OCI-LY1 (cell line): ENCODE results near the gene DNAJC6.

Experiments
- H2AFZ ChIP-seq: fragments of 200-600 bp; sonication (generic), shearing (Covaris generic); 2 replicates; pipeline ENCODE4 v1.6.0; 2014; ENCODE audit warnings: antibody characterized with exemption, mild to moderate bottlenecking, low read length
- H3F3A ChIP-seq: fragments of 200-600 bp; sonication (generic), shearing (Covaris generic); 2 replicates; pipeline ENCODE4 v1.6.0; 2014; ENCODE audit warnings: mild to moderate bottlenecking, antibody characterized with exemption, low read length, moderate library complexity; ENCODE audit not compliant: insufficient read depth
- H3K27ac ChIP-seq: fragments of 200-600 bp; sonication (generic); 2 replicates; pipeline ENCODE4 v1.5.1; 2014; ENCODE audit warnings: low read length, mixed run types, mild to moderate bottlenecking, low read depth; ENCODE audit not compliant: poor library complexity, severe bottlenecking
- H3K27me3 ChIP-seq: fragments of 200-600 bp; sonication (generic); 2 replicates; pipeline ENCODE4 v1.6.0; 2014; ENCODE audit warnings: antibody characterized with exemption, mild to moderate bottlenecking, low read length, moderate library complexity; ENCODE audit not compliant: insufficient read depth
- H3K36me3 ChIP-seq: fragments of 200-600 bp; sonication (generic); 2 replicates; pipeline ENCODE4 v1.6.1; 2014; ENCODE audit warnings: mild to moderate bottlenecking, antibody characterized with exemption, low read length, moderate library complexity, mixed read lengths; ENCODE audit not compliant: insufficient read depth
- H3K4me1 ChIP-seq: fragments of 200-600 bp; sonication (generic); 2 replicates; pipeline ENCODE4 v1.5.1; 2014; ENCODE audit warnings: mild to moderate bottlenecking, low read length, moderate library complexity; ENCODE audit not compliant: insufficient read depth, severe bottlenecking
- H3K4me2 ChIP-seq: fragments of 200-600 bp; sonication (generic), shearing (Covaris generic); 2 replicates; pipeline ENCODE4 v1.6.1; 2014; ENCODE audit warnings: low read length
- H3K4me3 ChIP-seq: fragments of 200-600 bp; sonication (generic); 2 replicates; pipeline ENCODE4 v1.5.1; 2014; ENCODE audit warnings: low read length, low read depth, mild to moderate bottlenecking, mixed read lengths; ENCODE audit not compliant: poor library complexity, severe bottlenecking
- H3K79me2 ChIP-seq: fragments of 200-600 bp; shearing (Covaris generic); 2 replicates; pipeline ENCODE4 v1.6.1; 2016; ENCODE audit warnings: mixed run types, low read length, mixed read lengths; ENCODE audit not compliant: insufficient read depth
- H3K9ac ChIP-seq: fragments of 200-600 bp; sonication (generic), shearing (Covaris generic); 2 replicates; pipeline ENCODE4 v1.6.1; 2014; ENCODE audit warnings: mild to moderate bottlenecking, low read length, mixed read lengths
- H3K9me2 ChIP-seq: fragments of 200-600 bp; sonication (generic), shearing (Covaris generic); 2 replicates; pipeline ENCODE4 v1.6.1; 2014; ENCODE audit warnings: low read depth, mild to moderate bottlenecking, low read length, mixed read lengths
- H3K9me3 ChIP-seq: fragments of 200-600 bp; shearing (Covaris generic); 2 replicates; pipeline ENCODE4 v1.6.1; 2014; ENCODE audit warnings: low read length, mixed read lengths
- H4K20me1 ChIP-seq: fragments of 200-600 bp; sonication (generic), shearing (Covaris generic); 2 replicates; pipeline ENCODE4 v1.6.0; 2016; ENCODE audit warnings: mild to moderate bottlenecking, low read length; ENCODE audit not compliant: insufficient read depth
- EZH2 ChIP-seq: fragments of 200-600 bp; sonication (generic), shearing (Covaris generic); IDR thresholded peaks from 2 replicates; pipeline ENCODE4 v1.8.0; 2017; ENCODE audit warnings: borderline replicate concordance, mixed run types, mild to moderate bottlenecking, antibody characterized with exemption, low read length, moderate library complexity, mixed read lengths
- TF ChIP-seq, protein P1 (sequence below): fragments of 200-600 bp; sonication (generic), shearing (Covaris generic); IDR thresholded peaks from 2 replicates; pipeline ENCODE4 v1.5.1; 2017; ENCODE audit warnings: mild to moderate bottlenecking, antibody characterized with exemption, low read length, moderate library complexity, mixed read lengths

The DNAJC6 gene

DNA sequence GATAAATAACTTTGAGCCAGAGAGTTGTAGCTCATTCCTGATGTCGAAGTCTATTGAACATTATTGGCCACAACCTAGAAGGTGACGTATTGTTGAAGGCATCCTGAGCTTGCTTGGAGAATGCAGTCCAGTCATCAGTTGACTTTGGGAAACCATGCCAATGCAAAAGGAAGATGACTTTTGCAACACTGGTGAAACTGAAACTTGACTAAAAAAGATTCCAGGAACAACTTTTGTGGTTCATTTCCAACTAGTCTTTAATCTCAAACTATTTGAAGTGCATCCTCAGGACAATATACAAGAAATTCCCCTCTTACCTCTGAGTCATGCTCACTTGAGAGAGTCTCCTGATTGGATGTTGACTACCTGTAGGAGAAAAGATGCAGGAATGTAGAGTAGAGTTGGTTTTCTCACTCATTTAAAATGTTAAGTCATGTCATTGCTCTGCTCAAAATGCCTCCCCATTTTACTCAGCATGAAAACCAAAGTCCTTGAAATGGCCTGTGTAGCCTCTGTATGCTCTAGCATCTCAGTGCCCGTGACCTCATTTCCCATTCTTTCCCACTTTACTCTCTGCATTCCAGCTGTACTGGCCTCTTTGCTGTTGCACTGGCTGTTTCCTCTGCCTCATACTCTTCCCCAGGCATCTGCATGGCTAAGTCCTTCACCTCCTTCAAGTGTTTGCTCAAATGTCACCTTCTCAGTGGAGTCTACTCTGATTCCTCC is 86.7 kb downstream of the DNAJC6 start:
- no peaks in the 10 kb centered on the region for H3K9me3 ChIP-seq
- no peaks in the 10 kb centered on the region for H3K4me1 ChIP-seq
- H3F3A ChIP-seq = no peaks in the 10 kb centered on the region
- no peak overlapping the region for H3K4me2 ChIP-seq
- H3K36me3 ChIP-seq = no peaks in the 10 kb centered on the region
- no peaks in the 10 kb centered on the region for H3K27me3 ChIP-seq
- no peak overlapping the region for H3K4me3 ChIP-seq
- no peak overlapping the region for H3K9ac ChIP-seq
- no peaks in the 10 kb centered on the region for H4K20me1 ChIP-seq
- H2AFZ ChIP-seq = no peak overlapping the region
- no peak overlapping the region for H3K27ac ChIP-seq
- H3K79me2 ChIP-seq = no peaks in the 10 kb centered on the region
- no peaks in the 10 kb centered on the region for H3K9me2 ChIP-seq
- no peak for TF ChIP-seq EZH2
- TF ChIP-seq, protein P1, sequence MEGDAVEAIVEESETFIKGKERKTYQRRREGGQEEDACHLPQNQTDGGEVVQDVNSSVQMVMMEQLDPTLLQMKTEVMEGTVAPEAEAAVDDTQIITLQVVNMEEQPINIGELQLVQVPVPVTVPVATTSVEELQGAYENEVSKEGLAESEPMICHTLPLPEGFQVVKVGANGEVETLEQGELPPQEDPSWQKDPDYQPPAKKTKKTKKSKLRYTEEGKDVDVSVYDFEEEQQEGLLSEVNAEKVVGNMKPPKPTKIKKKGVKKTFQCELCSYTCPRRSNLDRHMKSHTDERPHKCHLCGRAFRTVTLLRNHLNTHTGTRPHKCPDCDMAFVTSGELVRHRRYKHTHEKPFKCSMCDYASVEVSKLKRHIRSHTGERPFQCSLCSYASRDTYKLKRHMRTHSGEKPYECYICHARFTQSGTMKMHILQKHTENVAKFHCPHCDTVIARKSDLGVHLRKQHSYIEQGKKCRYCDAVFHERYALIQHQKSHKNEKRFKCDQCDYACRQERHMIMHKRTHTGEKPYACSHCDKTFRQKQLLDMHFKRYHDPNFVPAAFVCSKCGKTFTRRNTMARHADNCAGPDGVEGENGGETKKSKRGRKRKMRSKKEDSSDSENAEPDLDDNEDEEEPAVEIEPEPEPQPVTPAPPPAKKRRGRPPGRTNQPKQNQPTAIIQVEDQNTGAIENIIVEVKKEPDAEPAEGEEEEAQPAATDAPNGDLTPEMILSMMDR = no peak

DNA sequence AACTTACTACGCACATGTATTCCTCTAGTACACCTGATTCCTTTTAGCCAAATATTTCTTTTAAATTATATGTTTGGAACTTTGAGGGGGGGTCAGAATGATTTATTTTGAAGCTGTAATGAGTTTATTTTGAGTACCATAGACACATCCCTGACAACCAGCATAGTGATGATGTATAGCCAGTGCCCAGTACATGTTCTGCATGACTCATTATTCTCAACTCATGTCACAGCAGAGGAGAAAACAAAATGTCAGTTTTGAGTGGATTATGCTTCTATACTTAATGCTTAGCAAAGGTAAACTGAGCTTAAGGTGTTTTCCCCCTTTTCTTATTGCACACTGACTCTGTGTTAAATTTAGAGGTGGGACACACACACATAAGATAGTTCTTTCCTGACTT is 88.7 kb downstream of the DNAJC6 start:
- no peak for TF ChIP-seq EZH2
- TF ChIP-seq, protein P1 = no peak
- no peaks in the 10 kb centered on the region for H4K20me1 ChIP-seq
- H3F3A ChIP-seq = no peaks in the 10 kb centered on the region
- H3K79me2 ChIP-seq = no peaks in the 10 kb centered on the region
- H3K9me2 ChIP-seq = no peaks in the 10 kb centered on the region
- H3K27ac ChIP-seq = no peak overlapping the region
- no peaks in the 10 kb centered on the region for H3K9me3 ChIP-seq
- no peak overlapping the region for H3K9ac ChIP-seq
- H2AFZ ChIP-seq = no peak overlapping the region
- H3K4me1 ChIP-seq = no peaks in the 10 kb centered on the region
- no peaks in the 10 kb centered on the region for H3K36me3 ChIP-seq
- H3K4me2 ChIP-seq = no peak overlapping the region
- no peaks in the 10 kb centered on the region for H3K27me3 ChIP-seq
- H3K4me3 ChIP-seq = no peak overlapping the region

DNA sequence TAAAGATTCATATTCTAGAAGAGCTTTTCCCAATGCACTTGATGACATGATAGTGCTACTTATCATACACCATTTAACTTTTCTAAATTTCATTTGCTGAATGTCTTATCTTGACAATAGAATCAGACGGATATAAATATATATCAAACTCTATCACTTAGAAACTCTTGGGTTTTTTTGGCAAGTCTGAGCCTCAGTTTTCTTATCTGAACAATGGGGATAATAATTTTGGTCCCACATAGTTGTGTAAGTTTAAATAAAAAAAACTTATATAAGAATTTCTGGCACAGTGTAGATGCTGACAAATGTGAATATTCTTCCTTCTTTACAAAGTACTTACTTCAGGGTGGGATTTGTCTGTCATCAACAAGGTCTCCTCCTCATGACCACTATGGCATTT is 89.7 kb downstream of the DNAJC6 start:
- H3K79me2 ChIP-seq = no peaks in the 10 kb centered on the region
- H3K9ac ChIP-seq = no peak overlapping the region
- no peak overlapping the region for H2AFZ ChIP-seq
- H3K4me2 ChIP-seq = no peak overlapping the region
- no peaks in the 10 kb centered on the region for H3F3A ChIP-seq
- TF ChIP-seq, protein P1 = no peak
- no peak for TF ChIP-seq EZH2
- no peak overlapping the region for H3K4me3 ChIP-seq
- H3K36me3 ChIP-seq = no peaks in the 10 kb centered on the region
- H3K27ac ChIP-seq = no peak overlapping the region
- H3K27me3 ChIP-seq = no peaks in the 10 kb centered on the region
- no peaks in the 10 kb centered on the region for H3K4me1 ChIP-seq
- H3K9me3 ChIP-seq = no peaks in the 10 kb centered on the region
- no peaks in the 10 kb centered on the region for H3K9me2 ChIP-seq
- no peaks in the 10 kb centered on the region for H4K20me1 ChIP-seq
